Measurements from ENCODE around the gene CEP89. TPM values are rescaled to one million over a fixed set of nuclear protein-coding genes. Genes with fewer than 3 reads are reported as not detected.
"Not testable (repeated sequence)": the region's sequence is repeated elsewhere in the genome, so short reads cannot be mapped to it uniquely, and the experiment has no call there.

CEP89 gene
- total RNA-seq, 1 donor from 2014 or later: 32.9 TPM

DNA sequence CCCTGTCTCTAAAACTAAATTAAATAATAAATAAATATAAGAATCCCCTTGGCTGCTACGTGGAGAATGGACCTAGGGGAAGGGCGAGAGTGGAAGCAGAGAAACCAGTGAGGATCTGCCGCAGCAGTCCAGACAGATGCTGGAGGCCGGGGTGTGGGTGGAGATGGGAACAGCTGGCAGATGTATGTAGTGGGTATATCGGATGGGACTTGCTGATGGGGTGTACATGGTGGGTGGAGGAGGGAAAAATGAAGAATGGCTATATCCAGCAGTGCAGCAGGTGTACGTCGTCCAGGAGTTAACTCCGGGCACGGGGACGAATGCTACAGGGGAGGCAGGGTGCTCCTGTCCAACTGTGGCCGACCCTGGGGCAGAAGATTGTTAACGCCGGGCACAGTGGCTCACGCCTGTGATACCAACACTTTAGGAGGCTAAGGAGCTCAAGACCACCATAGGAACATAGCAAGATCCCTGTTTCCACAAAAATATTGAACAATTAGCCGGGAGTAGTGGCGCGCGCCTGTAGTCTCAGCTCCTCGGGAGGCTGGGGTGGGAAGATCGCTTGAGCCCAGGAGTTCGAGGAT, 654 bp downstream of the CEP89 start:
- Mint-ChIP-seq H3K36me3 (ENCODE audit: unreplicated experiment) (no peaks in the 10 kb centered on the region), H3K9me3 (ENCODE audit: unreplicated experiment) (no peaks in the 10 kb centered on the region), H3K4me1 (ENCODE audit: unreplicated experiment) (peaks cover 10% of the 10 kb centered on the region), H3K27me3 (ENCODE audit: unreplicated experiment) (no peaks in the 10 kb centered on the region), H3K4me3 (ENCODE audit: unreplicated experiment) (peak overlapping the region; percentile 98), H3K27ac (ENCODE audit: unreplicated experiment) (peak overlapping the region; percentile 96)
- DNase-seq (ENCODE audit: extremely low spot score, unreplicated experiment): no peak
- TF ChIP-seq CTCF (IDR thresholded peaks at IDR 0.05): no peak

DNA sequence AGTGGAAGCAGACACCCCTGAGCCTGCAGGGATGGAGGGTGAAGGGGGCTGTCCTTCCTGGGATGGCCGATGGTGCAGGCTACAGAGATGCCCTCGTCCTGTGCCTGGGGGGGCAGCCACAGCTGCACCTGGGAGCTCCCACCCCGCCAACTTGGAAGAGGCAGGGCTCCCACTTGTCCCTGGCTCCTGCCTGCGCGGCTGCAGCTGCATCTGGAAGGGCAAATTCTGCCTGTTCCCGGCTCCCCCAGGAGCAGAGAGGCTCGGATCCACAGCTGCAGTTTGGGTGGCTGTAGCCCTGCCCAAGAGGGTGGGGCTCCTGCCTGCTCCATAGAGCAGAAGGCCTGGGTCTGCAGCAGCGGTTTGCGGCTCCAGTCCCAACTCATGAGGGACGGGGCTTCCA, 2.2 kb downstream of the CEP89 start:
- DNase-seq (ENCODE audit: extremely low spot score, unreplicated experiment): no peak
- Mint-ChIP-seq H3K9me3 (ENCODE audit: unreplicated experiment) (no peaks in the 10 kb centered on the region), H3K27ac (ENCODE audit: unreplicated experiment) (no peak overlapping the region), H3K4me3 (ENCODE audit: unreplicated experiment) (peak overlapping the region; percentile 11), H3K36me3 (ENCODE audit: unreplicated experiment) (peaks cover under 1% of the 10 kb centered on the region), H3K27me3 (ENCODE audit: unreplicated experiment) (no peaks in the 10 kb centered on the region), H3K4me1 (ENCODE audit: unreplicated experiment) (peaks cover 10% of the 10 kb centered on the region)
- TF ChIP-seq CTCF (IDR thresholded peaks at IDR 0.05): no peak

GRCh38 chr19:32966750-32967149, 5.0 kb downstream of the CEP89 start:
- Mint-ChIP-seq H3K4me1 (ENCODE audit: unreplicated experiment) (peaks cover 6% of the 10 kb centered on the region), H3K36me3 (ENCODE audit: unreplicated experiment) (peaks cover 17% of the 10 kb centered on the region), H3K4me3 (ENCODE audit: unreplicated experiment) (no peak overlapping the region), H3K27me3 (ENCODE audit: unreplicated experiment) (no peaks in the 10 kb centered on the region), H3K27ac (ENCODE audit: unreplicated experiment) (no peak overlapping the region), H3K9me3 (ENCODE audit: unreplicated experiment) (no peaks in the 10 kb centered on the region)
- no peak for TF ChIP-seq CTCF (IDR thresholded peaks at IDR 0.05)
- no peak for DNase-seq (ENCODE audit: extremely low spot score, unreplicated experiment)

DNA sequence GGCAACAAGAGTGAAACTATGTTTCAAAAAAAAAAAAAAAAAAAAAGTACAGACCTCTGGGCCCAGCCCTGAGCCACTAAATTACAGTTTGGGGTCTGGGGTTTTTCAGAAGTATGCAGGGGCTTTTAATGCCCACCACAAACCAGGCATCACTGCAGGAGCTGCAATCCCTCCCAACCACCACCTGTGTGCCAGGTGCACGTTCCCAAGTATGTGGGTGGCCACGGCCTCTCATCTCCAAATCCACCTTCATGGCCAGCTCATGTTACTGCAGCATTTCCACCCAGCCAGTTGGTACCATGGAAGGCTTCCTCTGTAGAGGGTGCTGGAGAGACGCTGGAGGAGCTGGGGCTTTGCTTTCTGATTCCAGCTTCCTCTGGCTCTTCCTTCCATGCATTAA, 26.5 kb downstream of the CEP89 start:
- Mint-ChIP-seq H3K27ac (ENCODE audit: unreplicated experiment) (no peak overlapping the region), H3K27me3 (ENCODE audit: unreplicated experiment) (no peaks in the 10 kb centered on the region), H3K4me3 (ENCODE audit: unreplicated experiment) (no peak overlapping the region), H3K36me3 (ENCODE audit: unreplicated experiment) (peaks cover 56% of the 10 kb centered on the region), H3K4me1 (ENCODE audit: unreplicated experiment) (no peaks in the 10 kb centered on the region), H3K9me3 (ENCODE audit: unreplicated experiment) (no peaks in the 10 kb centered on the region)
- no peak for DNase-seq (ENCODE audit: extremely low spot score, unreplicated experiment)
- TF ChIP-seq CTCF (IDR thresholded peaks at IDR 0.05): no peak

GRCh38 chr19:32941273-32941672, 30.5 kb downstream of the CEP89 start:
- not testable (repeated sequence) for H3K4me3 Mint-ChIP-seq (ENCODE audit: unreplicated experiment); H3K9me3 Mint-ChIP-seq (ENCODE audit: unreplicated experiment); H3K4me1 Mint-ChIP-seq (ENCODE audit: unreplicated experiment); DNase-seq (ENCODE audit: extremely low spot score, unreplicated experiment); H3K27me3 Mint-ChIP-seq (ENCODE audit: unreplicated experiment); H3K27ac Mint-ChIP-seq (ENCODE audit: unreplicated experiment)
- peaks cover 38% of the 10 kb centered on the region for H3K36me3 Mint-ChIP-seq (ENCODE audit: unreplicated experiment)

DNA sequence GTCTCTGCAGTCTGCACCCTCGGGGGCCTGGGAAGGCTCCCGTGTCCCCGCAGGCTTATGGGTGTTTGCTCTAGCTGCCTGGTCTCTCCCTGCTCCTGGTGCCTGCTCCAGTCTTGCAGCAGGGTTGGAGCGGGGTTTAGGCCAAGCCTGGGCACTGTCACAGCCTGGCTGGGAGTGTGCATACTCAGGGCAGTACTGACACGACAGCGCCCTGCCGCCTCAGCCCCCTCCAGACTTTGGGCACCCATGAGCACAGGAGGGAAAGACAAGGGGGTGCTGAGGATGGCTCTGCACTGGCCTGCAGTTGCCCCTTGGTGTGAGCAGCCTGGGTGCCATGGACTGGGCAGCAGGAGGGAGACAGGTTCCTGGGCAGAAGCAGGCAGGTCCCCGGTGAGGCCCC, 35.7 kb downstream of the CEP89 start:
- Mint-ChIP-seq H3K9me3 (ENCODE audit: unreplicated experiment) (no peaks in the 10 kb centered on the region), H3K36me3 (ENCODE audit: unreplicated experiment) (peaks cover 32% of the 10 kb centered on the region), H3K27ac (ENCODE audit: unreplicated experiment) (no peak overlapping the region), H3K4me1 (ENCODE audit: unreplicated experiment) (no peaks in the 10 kb centered on the region), H3K27me3 (ENCODE audit: unreplicated experiment) (no peaks in the 10 kb centered on the region), H3K4me3 (ENCODE audit: unreplicated experiment) (no peak overlapping the region)
- no peak for DNase-seq (ENCODE audit: extremely low spot score, unreplicated experiment)
- no peak for TF ChIP-seq CTCF (IDR thresholded peaks at IDR 0.05)

Data from osteocyte (in vitro differentiated cells).